HepG2 (cell line): Measurements from ENCODE around the gene SOBP. TPM values are rescaled to one million over a fixed set of nuclear protein-coding genes. Genes with fewer than 3 reads are reported as not detected.

ENCODE experiments used
- GATAD1 ChIP-seq: IDR thresholded peaks from 2 replicates; pipeline ENCODE4 v1.6.1; 2016; ENCODE audit warnings: missing genetic modification reagents, missing compliant biosample characterization
- HNRNPUL1 ChIP-seq: fragments of 200-400 bp; formaldehyde crosslinking; IDR thresholded peaks from 2 replicates; pipeline ENCODE4 v1.6.1; 2017; ENCODE audit warnings: low read depth, mild to moderate bottlenecking, low read length, moderate library complexity
- PLRG1 ChIP-seq: fragments of 450-650 bp; conservative IDR thresholded peaks from 2 replicates; pipeline ENCODE4 v1.6.1; 2016
- POGZ ChIP-seq: sonication (generic); formaldehyde crosslinking; IDR thresholded peaks from 2 replicates; pipeline ENCODE4 v1.4.0; 2020; ENCODE audit warnings: mild to moderate bottlenecking, missing genetic modification reagents
- POLR2AphosphoS2 ChIP-seq: IDR thresholded peaks from 2 replicates; pipeline ENCODE4 v1.6.1; 2011; ENCODE audit warnings: low read depth, low read length, improper control_type of control experiment
- RFXANK ChIP-seq: IDR thresholded peaks from 2 replicates; pipeline ENCODE4 v1.6.1; 2016
- SALL1 ChIP-seq: sonication (generic); formaldehyde crosslinking; IDR thresholded peaks from 2 replicates; pipeline ENCODE4 v1.8.0; 2022; ENCODE audit warnings: mild to moderate bottlenecking, missing genetic modification reagents
- ZNF180 ChIP-seq: sonication (generic); formaldehyde crosslinking; IDR thresholded peaks from 2 replicates; pipeline ENCODE4 v1.4.0; 2020; ENCODE audit warnings: low read depth, missing genetic modification reagents, borderline replicate concordance
- ZNF232 ChIP-seq: sonication (generic); formaldehyde crosslinking; IDR thresholded peaks from 2 replicates; pipeline ENCODE4 v1.4.0; 2020; ENCODE audit warnings: missing genetic modification reagents, borderline replicate concordance
- ZNF343 ChIP-seq: sonication (generic); formaldehyde crosslinking; IDR thresholded peaks from 2 replicates; pipeline ENCODE4 v1.4.0; 2020; ENCODE audit warnings: mild to moderate bottlenecking, missing genetic modification reagents
- ZNF567 ChIP-seq: sonication (generic); formaldehyde crosslinking; IDR thresholded peaks from 2 replicates; pipeline ENCODE4 v1.8.1; 2023; ENCODE audit warnings: mild to moderate bottlenecking, missing genetic modification reagents, borderline replicate concordance
- ZNF766 ChIP-seq: sonication (generic); formaldehyde crosslinking; IDR thresholded peaks from 2 replicates; pipeline ENCODE4 v1.5.0; 2020; ENCODE audit warnings: missing genetic modification reagents, borderline replicate concordance
- ZNF83 ChIP-seq: sonication (generic); formaldehyde crosslinking; IDR thresholded peaks from 2 replicates; pipeline ENCODE4 v1.4.0; 2020; ENCODE audit warnings: missing genetic modification reagents, mild to moderate bottlenecking, borderline replicate concordance
- polyA plus RNA-seq, 8 experiments: library from polyadenylated mRNA; depleted of rRNA in 3 of 8; stranded (reverse) in 7 of 8; unstranded in 1 of 8; fragments of >200 nt; fragmentation: Illumina TruSeq in 4 of 8; extraction: Trizol in 4 of 8; gene quantifications; 2 replicates each; pipeline versions ENCODE4 v1.2.1 to v1.2.3, GENCODE V29; 2011 to 2016; ENCODE audit warnings: low read depth in 4 of 8, missing spikeins in 1 of 8, mixed read lengths in 1 of 8; ENCODE audit not compliant: insufficient read depth in 1 of 8
- total RNA-seq, 5 experiments: library from RNA; depleted of rRNA; stranded (reverse); fragments of >200 nt; fragmentation: Illumina TruSeq; extraction: Trizol; gene quantifications; 2 replicates each; pipeline ENCODE4 v1.2.3, GENCODE V29; 2016; ENCODE audit warnings: low read depth in 1 of 5
- TF ChIP-seq, protein P1 (sequence below): sonication (generic); formaldehyde crosslinking; IDR thresholded peaks from 2 replicates; pipeline ENCODE4 v1.4.0; 2020; ENCODE audit warnings: missing genetic modification reagents, borderline replicate concordance
- TF ChIP-seq, protein P2 (sequence below): sonication (generic); formaldehyde crosslinking; IDR thresholded peaks from 2 replicates; pipeline ENCODE4; 2020; ENCODE audit warnings: missing genetic modification reagents, mild to moderate bottlenecking, borderline replicate concordance
- TF ChIP-seq, protein P3 (sequence below): sonication (generic); formaldehyde crosslinking; IDR thresholded peaks from 2 replicates; pipeline ENCODE4 v1.5.0; 2020; ENCODE audit warnings: mild to moderate bottlenecking, missing genetic modification reagents, borderline replicate concordance
- TF ChIP-seq, protein P4 (sequence below): sonication (generic); formaldehyde crosslinking; IDR thresholded peaks from 2 replicates; pipeline ENCODE4 v1.4.0; 2020; ENCODE audit warnings: mild to moderate bottlenecking, missing genetic modification reagents

The SOBP gene
- total and polyA plus RNA-seq, 2 of the 13 experiments (the other 11 are each of a cell fraction or from before 2014, with no cell fraction given), result 1.5 to 6.9 TPM

DNA sequence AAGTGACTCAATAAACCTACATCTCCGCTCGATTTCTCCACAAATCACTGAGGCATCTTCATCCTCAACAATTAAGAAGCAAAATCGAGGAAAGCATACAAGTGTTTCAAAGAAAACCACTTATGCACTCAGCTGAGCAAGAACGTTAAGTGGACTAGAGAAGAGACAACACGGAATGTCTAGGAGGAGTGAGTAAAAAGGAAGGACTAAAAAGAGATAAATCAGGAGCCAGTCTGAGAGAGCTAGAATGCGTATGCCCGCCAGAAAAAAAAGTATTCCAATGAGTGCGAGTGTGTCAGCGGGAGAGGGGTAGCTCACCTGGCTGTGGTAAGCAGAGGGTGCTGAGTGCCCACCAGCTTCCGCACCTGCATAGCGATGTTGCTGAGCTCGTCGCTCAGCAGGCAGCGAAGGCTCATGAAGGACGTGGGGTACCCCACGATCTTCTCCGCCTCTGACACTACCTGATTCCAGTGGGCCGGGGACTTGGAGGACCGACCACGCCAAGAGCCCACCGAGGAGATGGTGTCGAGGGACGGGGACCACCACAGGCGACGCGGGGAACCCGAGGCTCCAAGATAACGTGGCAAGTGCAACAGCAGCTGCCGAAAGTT, 31.1 kb upstream of the SOBP start (continued):
- TF ChIP-seq ZNF766 (peak; percentile 30; the same call in 1 of the 2 replicates), RFXANK (no peak), HNRNPUL1 (no peak), ZNF343 (CRISPR knock-in tag) (no peak), ZNF180 (CRISPR knock-in tag) (no peak), POLR2AphosphoS2 (no peak), POGZ (CRISPR knock-in tag) (no peak), ZNF83 (CRISPR knock-in tag) (no peak), ZNF567 (CRISPR knock-in tag) (0 out of 2 replicates have a peak, but pooled peaks have one; percentile 20), GATAD1 (no peak), SALL1 (CRISPR knock-in tag) (no peak), PLRG1 (no peak), ZNF232 (CRISPR knock-in tag) (0 out of 2 replicates have a peak, but pooled peaks have one; percentile 49)
- TF ChIP-seq, protein P1, sequence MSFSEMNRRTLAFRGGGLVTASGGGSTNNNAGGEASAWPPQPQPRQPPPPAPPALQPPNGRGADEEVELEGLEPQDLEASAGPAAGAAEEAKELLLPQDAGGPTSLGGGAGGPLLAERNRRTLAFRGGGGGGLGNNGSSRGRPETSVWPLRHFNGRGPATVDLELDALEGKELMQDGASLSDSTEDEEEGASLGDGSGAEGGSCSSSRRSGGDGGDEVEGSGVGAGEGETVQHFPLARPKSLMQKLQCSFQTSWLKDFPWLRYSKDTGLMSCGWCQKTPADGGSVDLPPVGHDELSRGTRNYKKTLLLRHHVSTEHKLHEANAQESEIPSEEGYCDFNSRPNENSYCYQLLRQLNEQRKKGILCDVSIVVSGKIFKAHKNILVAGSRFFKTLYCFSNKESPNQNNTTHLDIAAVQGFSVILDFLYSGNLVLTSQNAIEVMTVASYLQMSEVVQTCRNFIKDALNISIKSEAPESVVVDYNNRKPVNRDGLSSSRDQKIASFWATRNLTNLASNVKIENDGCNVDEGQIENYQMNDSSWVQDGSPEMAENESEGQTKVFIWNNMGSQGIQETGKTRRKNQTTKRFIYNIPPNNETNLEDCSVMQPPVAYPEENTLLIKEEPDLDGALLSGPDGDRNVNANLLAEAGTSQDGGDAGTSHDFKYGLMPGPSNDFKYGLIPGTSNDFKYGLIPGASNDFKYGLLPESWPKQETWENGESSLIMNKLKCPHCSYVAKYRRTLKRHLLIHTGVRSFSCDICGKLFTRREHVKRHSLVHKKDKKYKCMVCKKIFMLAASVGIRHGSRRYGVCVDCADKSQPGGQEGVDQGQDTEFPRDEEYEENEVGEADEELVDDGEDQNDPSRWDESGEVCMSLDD (CRISPR knock-in tag), result 0 out of 2 replicates have a peak, but pooled peaks have one; percentile 24
- TF ChIP-seq, protein P2, sequence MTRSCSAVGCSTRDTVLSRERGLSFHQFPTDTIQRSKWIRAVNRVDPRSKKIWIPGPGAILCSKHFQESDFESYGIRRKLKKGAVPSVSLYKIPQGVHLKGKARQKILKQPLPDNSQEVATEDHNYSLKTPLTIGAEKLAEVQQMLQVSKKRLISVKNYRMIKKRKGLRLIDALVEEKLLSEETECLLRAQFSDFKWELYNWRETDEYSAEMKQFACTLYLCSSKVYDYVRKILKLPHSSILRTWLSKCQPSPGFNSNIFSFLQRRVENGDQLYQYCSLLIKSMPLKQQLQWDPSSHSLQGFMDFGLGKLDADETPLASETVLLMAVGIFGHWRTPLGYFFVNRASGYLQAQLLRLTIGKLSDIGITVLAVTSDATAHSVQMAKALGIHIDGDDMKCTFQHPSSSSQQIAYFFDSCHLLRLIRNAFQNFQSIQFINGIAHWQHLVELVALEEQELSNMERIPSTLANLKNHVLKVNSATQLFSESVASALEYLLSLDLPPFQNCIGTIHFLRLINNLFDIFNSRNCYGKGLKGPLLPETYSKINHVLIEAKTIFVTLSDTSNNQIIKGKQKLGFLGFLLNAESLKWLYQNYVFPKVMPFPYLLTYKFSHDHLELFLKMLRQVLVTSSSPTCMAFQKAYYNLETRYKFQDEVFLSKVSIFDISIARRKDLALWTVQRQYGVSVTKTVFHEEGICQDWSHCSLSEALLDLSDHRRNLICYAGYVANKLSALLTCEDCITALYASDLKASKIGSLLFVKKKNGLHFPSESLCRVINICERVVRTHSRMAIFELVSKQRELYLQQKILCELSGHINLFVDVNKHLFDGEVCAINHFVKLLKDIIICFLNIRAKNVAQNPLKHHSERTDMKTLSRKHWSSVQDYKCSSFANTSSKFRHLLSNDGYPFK (CRISPR knock-in tag), result no peak
- TF ChIP-seq, protein P3, sequence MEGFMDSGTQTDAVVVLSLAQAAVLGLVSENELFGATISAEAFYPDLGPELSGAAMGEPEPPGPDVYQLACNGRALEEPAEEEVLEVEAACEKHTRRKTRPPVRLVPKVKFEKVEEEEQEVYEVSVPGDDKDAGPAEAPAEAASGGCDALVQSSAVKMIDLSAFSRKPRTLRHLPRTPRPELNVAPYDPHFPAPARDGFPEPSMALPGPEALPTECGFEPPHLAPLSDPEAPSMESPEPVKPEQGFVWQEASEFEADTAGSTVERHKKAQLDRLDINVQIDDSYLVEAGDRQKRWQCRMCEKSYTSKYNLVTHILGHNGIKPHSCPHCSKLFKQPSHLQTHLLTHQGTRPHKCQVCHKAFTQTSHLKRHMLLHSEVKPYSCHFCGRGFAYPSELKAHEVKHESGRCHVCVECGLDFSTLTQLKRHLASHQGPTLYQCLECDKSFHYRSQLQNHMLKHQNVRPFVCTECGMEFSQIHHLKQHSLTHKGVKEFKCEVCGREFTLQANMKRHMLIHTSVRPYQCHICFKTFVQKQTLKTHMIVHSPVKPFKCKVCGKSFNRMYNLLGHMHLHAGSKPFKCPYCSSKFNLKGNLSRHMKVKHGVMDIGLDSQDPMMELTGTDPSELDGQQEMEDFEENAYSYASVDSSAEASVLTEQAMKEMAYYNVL (CRISPR knock-in tag), result no peak
- TF ChIP-seq, protein P4, sequence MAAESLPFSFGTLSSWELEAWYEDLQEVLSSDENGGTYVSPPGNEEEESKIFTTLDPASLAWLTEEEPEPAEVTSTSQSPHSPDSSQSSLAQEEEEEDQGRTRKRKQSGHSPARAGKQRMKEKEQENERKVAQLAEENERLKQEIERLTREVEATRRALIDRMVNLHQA, result no peak
